ENCODE results near the gene ARID1B. TPM values are rescaled to one million over a fixed set of nuclear protein-coding genes. Genes with fewer than 3 reads are reported as not detected.
A peak's percentile ranks its signal among the peaks of the same experiment; 100 is the strongest.

The ARID1B gene
- total RNA-seq, 6 experiments from 2014 or later, result 32.5 to 44.3 (median 36.5) TPM

DNA sequence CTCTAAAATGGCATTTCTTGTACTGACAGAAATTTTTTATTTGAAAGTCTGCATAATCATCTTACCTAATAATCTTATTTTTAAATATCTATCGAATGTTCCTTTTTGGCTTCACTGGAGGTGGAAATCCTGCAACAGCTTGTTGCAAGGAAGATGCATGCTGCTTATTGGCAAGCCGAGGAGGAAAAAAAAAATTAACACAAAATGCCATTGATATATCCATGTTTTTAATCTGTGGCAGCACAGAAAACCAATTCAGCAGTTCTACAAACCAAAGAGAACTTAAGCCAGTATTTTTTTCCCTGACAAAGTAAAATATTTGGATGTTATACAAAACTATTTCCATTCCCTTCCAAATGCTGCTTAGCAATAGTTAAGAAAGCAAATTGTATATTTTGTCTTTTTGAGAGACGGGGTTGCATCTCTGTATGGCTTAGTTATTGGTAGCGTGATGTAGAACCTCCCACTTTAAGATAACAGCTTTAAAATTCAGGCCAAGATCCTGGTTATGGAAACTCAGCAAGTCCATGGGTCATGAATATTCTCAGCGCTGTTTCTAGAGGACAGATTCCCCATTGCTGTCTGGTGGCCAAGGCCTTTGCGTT, 314.8 kb downstream of the ARID1B start:
- Mint-ChIP-seq H3K27me3 (ENCODE audit: insufficient read depth) (no peaks in the 10 kb centered on the region), H3K9me3 (no peaks in the 10 kb centered on the region), H3K4me3 (no peak overlapping the region), H3K27ac (no peak overlapping the region), H3K36me3 (ENCODE audit: low read depth) (no peaks in the 10 kb centered on the region; the same call in 1 of the 2 replicates), H3K4me1 (ENCODE audit: low read depth) (peaks cover 29% of the 10 kb centered on the region)
- DNase-seq, result no peak
- TF ChIP-seq, protein P1, sequence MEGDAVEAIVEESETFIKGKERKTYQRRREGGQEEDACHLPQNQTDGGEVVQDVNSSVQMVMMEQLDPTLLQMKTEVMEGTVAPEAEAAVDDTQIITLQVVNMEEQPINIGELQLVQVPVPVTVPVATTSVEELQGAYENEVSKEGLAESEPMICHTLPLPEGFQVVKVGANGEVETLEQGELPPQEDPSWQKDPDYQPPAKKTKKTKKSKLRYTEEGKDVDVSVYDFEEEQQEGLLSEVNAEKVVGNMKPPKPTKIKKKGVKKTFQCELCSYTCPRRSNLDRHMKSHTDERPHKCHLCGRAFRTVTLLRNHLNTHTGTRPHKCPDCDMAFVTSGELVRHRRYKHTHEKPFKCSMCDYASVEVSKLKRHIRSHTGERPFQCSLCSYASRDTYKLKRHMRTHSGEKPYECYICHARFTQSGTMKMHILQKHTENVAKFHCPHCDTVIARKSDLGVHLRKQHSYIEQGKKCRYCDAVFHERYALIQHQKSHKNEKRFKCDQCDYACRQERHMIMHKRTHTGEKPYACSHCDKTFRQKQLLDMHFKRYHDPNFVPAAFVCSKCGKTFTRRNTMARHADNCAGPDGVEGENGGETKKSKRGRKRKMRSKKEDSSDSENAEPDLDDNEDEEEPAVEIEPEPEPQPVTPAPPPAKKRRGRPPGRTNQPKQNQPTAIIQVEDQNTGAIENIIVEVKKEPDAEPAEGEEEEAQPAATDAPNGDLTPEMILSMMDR (IDR thresholded peaks at IDR 0.05), result no peak

DNA sequence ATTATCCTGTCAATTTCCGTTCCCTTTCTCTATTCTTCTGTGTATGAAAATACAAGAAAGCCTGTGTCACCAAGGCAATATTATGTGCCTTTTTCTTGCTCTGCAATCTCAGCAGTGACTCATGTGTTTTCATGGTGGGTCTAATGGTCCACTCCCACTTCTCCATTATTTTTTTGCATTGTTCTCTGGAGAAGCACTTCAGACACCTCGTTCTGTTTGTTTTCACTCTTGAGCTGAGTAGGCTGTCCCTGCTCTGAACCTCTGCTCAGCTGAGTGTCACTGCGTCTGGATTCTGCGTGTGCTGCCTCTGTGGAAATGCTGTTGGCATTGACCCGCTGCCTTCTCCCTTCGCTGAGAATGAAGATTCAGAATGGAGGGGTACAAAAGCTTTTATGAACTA, 315.6 kb downstream of the ARID1B start:
- Mint-ChIP-seq H3K27ac (no peak overlapping the region), H3K27me3 (ENCODE audit: insufficient read depth) (no peaks in the 10 kb centered on the region), H3K4me1 (ENCODE audit: low read depth) (peaks cover 29% of the 10 kb centered on the region), H3K9me3 (no peaks in the 10 kb centered on the region), H3K4me3 (no peak overlapping the region), H3K36me3 (ENCODE audit: low read depth) (no peaks in the 10 kb centered on the region)
- DNase-seq, result no peak
- TF ChIP-seq, protein P1 (IDR thresholded peaks at IDR 0.05), result no peak

DNA sequence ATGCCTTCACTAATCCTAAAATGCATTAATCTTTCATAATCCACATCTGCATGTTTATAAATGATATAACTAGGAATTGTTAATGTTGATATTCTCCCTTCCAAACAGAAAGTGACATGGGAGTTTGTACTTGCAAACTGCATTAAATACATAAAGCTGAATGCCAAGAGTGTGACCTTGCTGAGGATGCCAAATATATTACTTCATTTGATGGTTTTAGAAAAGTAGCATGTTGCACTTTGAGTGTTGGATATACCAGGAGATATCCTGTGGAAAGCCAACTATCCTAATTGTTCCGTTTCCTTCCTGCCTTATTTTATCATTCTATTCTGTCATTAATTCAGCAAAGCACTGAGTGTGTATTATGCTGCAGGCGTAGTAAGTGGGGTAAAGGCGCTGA, 316.4 kb downstream of the ARID1B start:
- Mint-ChIP-seq H3K9me3 (no peaks in the 10 kb centered on the region), H3K36me3 (ENCODE audit: low read depth) (no peaks in the 10 kb centered on the region), H3K4me1 (ENCODE audit: low read depth) (peaks cover 29% of the 10 kb centered on the region), H3K27ac (no peak overlapping the region), H3K27me3 (ENCODE audit: insufficient read depth) (no peaks in the 10 kb centered on the region), H3K4me3 (no peak overlapping the region)
- TF ChIP-seq, protein P1 (IDR thresholded peaks at IDR 0.05), result no peak
- no peak for DNase-seq

DNA sequence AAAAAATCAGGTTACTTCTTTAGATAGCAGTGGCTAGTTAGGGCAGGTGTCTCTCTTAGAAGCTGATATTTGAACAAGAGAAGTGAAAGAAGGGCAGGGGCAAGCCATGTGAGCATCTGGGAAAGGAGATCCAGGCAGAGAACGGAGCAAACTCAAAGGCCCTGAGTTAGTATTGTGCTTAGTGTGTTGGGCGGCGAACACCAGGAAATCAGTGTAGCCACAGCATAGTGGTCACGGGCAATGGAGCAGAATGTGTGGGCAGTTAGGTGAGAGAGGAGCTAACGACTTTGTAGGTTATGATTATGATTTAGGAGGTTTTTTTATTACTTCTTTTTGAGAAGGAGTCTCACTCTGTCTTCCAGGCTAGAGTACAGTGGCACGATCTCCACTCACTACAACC, 316.9 kb downstream of the ARID1B start:
- no peaks in the 10 kb centered on the region for H3K9me3 Mint-ChIP-seq
- no peak overlapping the region for H3K27ac Mint-ChIP-seq
- DNase-seq, result no peak
- H3K27me3 Mint-ChIP-seq (ENCODE audit: insufficient read depth), result no peaks in the 10 kb centered on the region
- TF ChIP-seq, protein P1 (IDR thresholded peaks at IDR 0.05), result no peak
- no peak overlapping the region for H3K4me3 Mint-ChIP-seq
- H3K4me1 Mint-ChIP-seq (ENCODE audit: low read depth), result peaks cover 24% of the 10 kb centered on the region
- no peaks in the 10 kb centered on the region for H3K36me3 Mint-ChIP-seq (ENCODE audit: low read depth)

DNA sequence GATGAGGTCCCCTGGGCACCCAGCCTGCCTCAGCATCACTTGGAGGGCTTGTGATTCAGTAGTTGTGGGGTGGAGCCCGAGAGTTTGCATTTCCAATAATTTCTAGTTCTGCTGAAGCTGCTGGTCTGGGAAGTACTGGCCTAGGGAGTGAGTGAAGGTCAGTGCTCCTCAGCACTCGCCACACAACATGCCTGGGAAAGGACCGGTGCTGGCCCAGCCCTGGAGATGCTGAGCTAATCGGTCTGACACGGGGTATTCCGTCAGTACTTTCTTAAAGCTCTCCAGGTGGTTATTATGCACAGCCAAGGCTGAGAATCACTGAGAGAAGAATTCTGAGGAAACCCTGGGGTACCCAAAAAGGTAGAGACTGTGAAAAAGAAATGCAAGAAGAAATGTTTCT, 317.9 kb downstream of the ARID1B start:
- no peaks in the 10 kb centered on the region for H3K27me3 Mint-ChIP-seq (ENCODE audit: insufficient read depth)
- H3K4me1 Mint-ChIP-seq (ENCODE audit: low read depth), result peaks cover 14% of the 10 kb centered on the region
- H3K4me3 Mint-ChIP-seq, result no peak overlapping the region

More for the DNA sequence above, 317.9 kb downstream of the ARID1B start:
- Mint-ChIP-seq H3K36me3 (ENCODE audit: low read depth) (no peaks in the 10 kb centered on the region), H3K27ac (peak overlapping the region; percentile 20; the same call in 1 of the 2 replicates), H3K9me3 (no peaks in the 10 kb centered on the region)
- TF ChIP-seq, protein P1 (IDR thresholded peaks at IDR 0.05), result no peak
- DNase-seq, result no peak
